ENCODE measurements around the gene GPR35. TPM values are rescaled to one million over a fixed set of nuclear protein-coding genes. Genes with fewer than 3 reads are reported as not detected.

The GPR35 gene
- total and polyA plus RNA-seq, 10 of the 15 experiments (the other 5 are each of a cell fraction or from before 2014, with no cell fraction given), result 0.14 to 1.6 (median 0.75) TPM; not detected in 3

DNA sequence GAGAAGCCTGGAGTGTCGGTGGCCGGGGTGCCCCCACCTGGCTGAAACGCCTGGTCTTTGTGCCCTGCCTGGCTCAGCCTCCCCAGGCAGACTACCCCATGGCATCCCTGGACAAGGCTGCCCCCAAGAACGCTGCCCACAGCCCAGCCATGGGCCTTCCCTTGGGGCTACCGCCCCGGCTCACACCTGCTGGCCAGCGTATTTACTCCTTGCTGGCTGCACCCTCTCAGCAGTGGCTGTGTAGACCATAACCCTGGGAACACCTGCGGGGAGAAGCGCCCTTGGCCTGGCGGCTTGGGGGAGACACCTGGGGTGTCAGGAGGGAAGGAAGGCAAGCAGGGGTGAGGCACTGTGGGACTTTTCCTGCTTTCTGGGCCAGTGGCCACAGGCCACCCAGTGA lies 21.4 kb upstream of the GPR35 start:
- H2AFZ ChIP-seq (ENCODE audit: control insufficient read depth, low read depth, low read length), result no peak overlapping the region

More for the DNA sequence above, 21.4 kb upstream of the GPR35 start:
- RAD21 ChIA-PET (ENCODE audit: unreplicated experiment), result no interaction called here
- POLR2A ChIA-PET, result no interaction called here
- H4K20me1 ChIP-seq (ENCODE audit: control insufficient read depth, insufficient read depth), result no peaks in the 10 kb centered on the region
- CTCF ChIA-PET, result no interaction called here
- SMC1A ChIA-PET (ENCODE audit: uncharacterized antibody, unreplicated experiment), result no interaction called here
- no peaks in the 10 kb centered on the region for H3K4me1 ChIP-seq (ENCODE audit: control insufficient read depth, insufficient read depth, low read length)
- ATAC-seq (no peak), FAIRE-seq (no peak), DNase-seq (ENCODE audit: low read depth, low spot score) (no peak)
- WGBS (ENCODE audit: insufficient coverage, insufficient replicate concordance, low lambda C conversion rate, missing lambda C conversion rate), result 72% methylated on average over 10 of the region's 10 CpGs
- no peaks in the 10 kb centered on the region for H3K27me3 ChIP-seq (replicated peaks in 1 of 2; ENCODE audit: control insufficient read depth in 2 of 2, insufficient read depth in 2 of 2, low read length in 1 of 2)
- H3K79me2 ChIP-seq (ENCODE audit: control insufficient read depth, insufficient read depth, low read length), result no peaks in the 10 kb centered on the region
- TF ChIP-seq, protein P1, sequence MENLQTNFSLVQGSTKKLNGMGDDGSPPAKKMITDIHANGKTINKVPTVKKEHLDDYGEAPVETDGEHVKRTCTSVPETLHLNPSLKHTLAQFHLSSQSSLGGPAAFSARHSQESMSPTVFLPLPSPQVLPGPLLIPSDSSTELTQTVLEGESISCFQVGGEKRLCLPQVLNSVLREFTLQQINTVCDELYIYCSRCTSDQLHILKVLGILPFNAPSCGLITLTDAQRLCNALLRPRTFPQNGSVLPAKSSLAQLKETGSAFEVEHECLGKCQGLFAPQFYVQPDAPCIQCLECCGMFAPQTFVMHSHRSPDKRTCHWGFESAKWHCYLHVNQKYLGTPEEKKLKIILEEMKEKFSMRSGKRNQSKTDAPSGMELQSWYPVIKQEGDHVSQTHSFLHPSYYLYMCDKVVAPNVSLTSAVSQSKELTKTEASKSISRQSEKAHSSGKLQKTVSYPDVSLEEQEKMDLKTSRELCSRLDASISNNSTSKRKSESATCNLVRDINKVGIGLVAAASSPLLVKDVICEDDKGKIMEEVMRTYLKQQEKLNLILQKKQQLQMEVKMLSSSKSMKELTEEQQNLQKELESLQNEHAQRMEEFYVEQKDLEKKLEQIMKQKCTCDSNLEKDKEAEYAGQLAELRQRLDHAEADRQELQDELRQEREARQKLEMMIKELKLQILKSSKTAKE (IDR thresholded peaks at IDR 0.05; ENCODE audit: low read depth, poor library complexity, severe bottlenecking), result no peak
- no peak for TF ChIP-seq ZSCAN29 (IDR thresholded peaks at IDR 0.05)
- TF ChIP-seq, protein P2, sequence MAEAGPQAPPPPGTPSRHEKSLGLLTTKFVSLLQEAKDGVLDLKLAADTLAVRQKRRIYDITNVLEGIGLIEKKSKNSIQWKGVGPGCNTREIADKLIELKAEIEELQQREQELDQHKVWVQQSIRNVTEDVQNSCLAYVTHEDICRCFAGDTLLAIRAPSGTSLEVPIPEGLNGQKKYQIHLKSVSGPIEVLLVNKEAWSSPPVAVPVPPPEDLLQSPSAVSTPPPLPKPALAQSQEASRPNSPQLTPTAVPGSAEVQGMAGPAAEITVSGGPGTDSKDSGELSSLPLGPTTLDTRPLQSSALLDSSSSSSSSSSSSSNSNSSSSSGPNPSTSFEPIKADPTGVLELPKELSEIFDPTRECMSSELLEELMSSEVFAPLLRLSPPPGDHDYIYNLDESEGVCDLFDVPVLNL (IDR thresholded peaks at IDR 0.05; ENCODE audit: low read depth, low read length), result no peak
- TF ChIP-seq ETV6 (conservative IDR thresholded peaks at IDR 0.05 in 1 of 2, IDR thresholded peaks at IDR 0.05 in 1 of 2; ENCODE audit: borderline replicate concordance in 1 of 2, low read depth in 1 of 2), result no peak
- TF ChIP-seq ZNF274 (IDR thresholded peaks at IDR 0.05; ENCODE audit: insufficient read depth, insufficient read length), result no peak
- TF ChIP-seq, protein P3, sequence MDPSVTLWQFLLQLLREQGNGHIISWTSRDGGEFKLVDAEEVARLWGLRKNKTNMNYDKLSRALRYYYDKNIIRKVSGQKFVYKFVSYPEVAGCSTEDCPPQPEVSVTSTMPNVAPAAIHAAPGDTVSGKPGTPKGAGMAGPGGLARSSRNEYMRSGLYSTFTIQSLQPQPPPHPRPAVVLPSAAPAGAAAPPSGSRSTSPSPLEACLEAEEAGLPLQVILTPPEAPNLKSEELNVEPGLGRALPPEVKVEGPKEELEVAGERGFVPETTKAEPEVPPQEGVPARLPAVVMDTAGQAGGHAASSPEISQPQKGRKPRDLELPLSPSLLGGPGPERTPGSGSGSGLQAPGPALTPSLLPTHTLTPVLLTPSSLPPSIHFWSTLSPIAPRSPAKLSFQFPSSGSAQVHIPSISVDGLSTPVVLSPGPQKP (IDR thresholded peaks at IDR 0.05; ENCODE audit: low read depth, low read length), result no peak
- no peak for TF ChIP-seq CREM (IDR thresholded peaks at IDR 0.05; ENCODE audit: low read depth)
- no TSS peak for BruUV-seq (replicated peaks)
- H3K4me3 ChIP-seq, result no peak overlapping the region
- peaks cover 0 to 3% of the 10 kb centered on the region in 2 experiments; a peak in 3 of 4 replicates for H3K36me3 ChIP-seq (ENCODE audit: control insufficient read depth in 2 of 2, insufficient read depth in 2 of 2, low read length in 1 of 2)
- intact Hi-C loops (cut with micrococcal nuclease; ENCODE audit: unreplicated experiment) (no loop called here), in situ Hi-C loops (cut with MboI) (no loop called here)
- no peaks in the 10 kb centered on the region for H3K9me3 ChIP-seq (replicated peaks; ENCODE audit: control insufficient read depth, insufficient read depth, low read length)
- no peak overlapping the region for H3K27ac ChIP-seq (ENCODE audit: control insufficient read depth, insufficient read depth)
- no peak overlapping the region for H3K4me2 ChIP-seq (ENCODE audit: control insufficient read depth, insufficient read depth)
- no peak overlapping the region for H3K9ac ChIP-seq (ENCODE audit: control insufficient read depth, insufficient read depth, low read length)

All from GM12878 (cell line).